GM18498 (cell line): ENCODE measurements around the gene OVOL1.
"Not testable (repeated sequence)": the region's sequence is repeated elsewhere in the genome, so short reads cannot be mapped to it uniquely, and the experiment has no call there.

Experiments
- ATAC-seq: cut with Tn5 transposase; IDR thresholded peaks from one replicate; pipeline ENCODE4 v1.9.1; 2021; ENCODE audit warnings: mild to moderate bottlenecking, moderate library complexity; ENCODE audit not compliant: unreplicated experiment

OVOL1 gene

DNA sequence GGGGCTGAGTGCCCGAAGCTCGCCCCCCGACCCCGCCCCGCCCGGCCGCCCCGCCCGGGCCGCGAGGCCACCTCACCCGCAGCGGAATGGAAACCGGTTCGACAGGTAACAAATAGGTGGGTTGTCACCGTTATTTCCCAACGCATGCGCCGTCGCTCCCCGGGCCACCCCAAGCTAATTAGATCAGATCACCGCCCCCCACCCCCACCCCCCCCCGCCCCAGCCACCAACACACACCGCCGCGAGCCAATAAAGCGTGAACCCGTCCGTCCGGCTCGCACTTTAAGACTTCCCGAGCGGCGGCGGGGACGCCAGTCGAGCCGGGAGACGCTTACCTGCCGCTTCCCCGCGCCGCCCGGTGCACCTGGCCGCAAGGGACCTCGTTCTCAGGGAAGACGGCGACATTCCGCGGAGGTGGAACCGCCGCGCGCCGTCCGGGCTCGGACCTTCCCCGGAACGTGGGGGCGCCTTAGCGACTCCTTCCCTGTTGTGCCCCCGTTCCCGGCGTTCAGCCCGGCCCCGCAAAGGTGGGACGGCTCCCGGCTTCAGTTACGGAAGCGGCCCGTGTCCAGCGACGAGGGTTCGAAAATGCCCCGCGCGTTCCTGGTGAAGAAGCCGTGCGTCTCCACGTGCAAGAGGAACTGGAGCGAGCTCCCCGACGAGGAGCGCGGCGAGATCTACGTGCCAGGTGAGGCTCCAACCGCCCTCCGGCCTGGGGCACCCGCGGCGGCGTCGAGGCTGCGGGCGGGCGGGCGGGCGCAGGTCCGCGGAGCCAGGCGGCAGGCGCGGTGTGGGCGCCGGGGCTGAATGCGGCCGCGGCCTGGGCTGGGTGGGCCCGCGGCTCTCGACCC lies at the start of gene OVOL1:
OVOL1 (plus strand) TSS at position 278 of the 851 bp plus-strand sequence; CDS start at position 589, 311 bp downstream.
- ATAC-seq, result no peak

DNA sequence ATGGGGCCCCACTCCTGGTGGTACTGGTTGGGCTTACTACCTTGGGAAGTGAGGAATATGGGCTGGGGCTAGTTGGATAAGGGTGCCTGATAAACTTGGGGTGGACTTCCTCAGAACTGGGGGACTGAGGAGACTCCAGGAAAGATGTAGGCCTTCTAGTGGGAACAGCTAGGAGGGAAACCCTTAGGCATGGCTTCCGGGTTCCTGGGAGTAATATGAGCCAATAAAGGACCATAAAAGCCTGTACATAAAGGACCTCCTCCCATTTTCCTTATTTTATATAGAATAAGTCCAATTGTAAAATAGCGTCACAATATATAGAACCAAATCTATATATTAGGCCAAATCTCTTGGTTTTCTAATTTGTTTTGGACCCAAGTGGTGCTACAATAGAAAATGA lies 47.8 kb upstream of the OVOL1 start:
- no peak for ATAC-seq

DNA sequence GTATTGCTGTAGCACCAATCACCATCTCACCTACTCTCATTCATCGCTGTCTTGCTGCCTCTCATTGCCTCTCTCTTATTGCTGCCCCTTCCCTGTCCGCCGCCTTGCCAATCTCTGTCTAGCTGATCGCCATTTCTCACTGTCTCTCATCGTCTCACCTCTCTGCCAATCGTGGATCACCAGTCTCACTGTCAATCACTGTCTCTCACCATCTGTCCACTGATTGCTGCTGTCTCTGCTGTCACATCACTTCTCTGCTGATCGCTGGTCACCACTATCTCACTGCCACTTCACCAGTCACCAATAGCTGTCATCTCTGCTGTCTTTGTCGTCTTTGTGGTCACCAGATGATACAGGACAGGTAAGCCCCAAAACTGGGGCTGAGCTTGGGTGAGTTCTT lies 45.7 kb upstream of the OVOL1 start:
- no peak for ATAC-seq

- ATAC-seq, result no peak
Observed at GRCh38 chr11:65742353-65742752, 44.5 kb upstream of the OVOL1 start.

GRCh38 chr11:65743681-65744025 lies 43.2 kb upstream of the OVOL1 start:
- ATAC-seq, result no peak

- ATAC-seq, result no peak
Observed at GRCh38 chr11:65744026-65744698, 42.7 kb upstream of the OVOL1 start.

DNA sequence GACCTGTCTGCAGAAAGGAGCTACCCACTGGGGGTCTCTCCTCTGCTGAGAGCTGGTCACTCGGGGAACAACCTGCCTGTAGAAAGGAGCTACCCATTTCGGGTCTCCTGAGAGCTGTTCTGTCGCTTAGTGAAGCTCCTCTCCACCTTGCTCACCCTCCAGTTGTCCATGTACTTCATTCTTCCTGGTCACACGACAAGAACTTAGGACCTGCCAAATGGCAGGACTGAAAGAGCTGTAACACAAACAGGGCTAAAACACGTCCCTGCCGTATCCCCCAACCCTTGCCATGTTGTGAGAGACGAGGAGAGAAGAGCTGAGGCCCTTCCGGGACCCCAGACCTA lies 42.2 kb upstream of the OVOL1 start:
- no peak for ATAC-seq

- no peak for ATAC-seq
Observed at GRCh38 chr11:65745049-65745448, 41.8 kb upstream of the OVOL1 start.

- ATAC-seq, result not testable (repeated sequence)
Observed at GRCh38 chr11:65762169-65762568, 24.7 kb upstream of the OVOL1 start.

GRCh38 chr11:65762816-65763215 lies 24.0 kb upstream of the OVOL1 start:
- ATAC-seq, result not testable (repeated sequence)

DNA sequence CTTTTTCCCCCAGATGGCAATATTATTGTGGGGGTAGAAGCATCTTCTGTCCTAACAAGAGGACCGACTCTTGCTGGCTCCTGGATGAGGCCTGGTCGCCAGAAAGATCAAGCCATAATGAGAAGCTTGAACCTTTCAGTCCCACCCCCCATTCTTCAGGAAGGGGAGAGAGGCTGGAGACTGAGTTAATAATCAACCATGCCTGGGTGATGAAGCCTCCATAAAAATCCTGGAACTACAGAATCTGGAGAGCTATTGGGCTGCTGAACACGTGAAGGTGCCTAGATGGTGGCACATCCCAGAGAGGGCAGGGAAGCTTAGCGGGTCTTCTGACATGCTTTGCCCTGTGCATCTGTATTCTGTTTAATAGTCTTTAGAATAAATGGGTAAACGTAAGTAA lies 22.4 kb upstream of the OVOL1 start:
- ATAC-seq, result no peak

- ATAC-seq, result no peak
Observed at GRCh38 chr11:65766535-65766934, 20.3 kb upstream of the OVOL1 start.

DNA sequence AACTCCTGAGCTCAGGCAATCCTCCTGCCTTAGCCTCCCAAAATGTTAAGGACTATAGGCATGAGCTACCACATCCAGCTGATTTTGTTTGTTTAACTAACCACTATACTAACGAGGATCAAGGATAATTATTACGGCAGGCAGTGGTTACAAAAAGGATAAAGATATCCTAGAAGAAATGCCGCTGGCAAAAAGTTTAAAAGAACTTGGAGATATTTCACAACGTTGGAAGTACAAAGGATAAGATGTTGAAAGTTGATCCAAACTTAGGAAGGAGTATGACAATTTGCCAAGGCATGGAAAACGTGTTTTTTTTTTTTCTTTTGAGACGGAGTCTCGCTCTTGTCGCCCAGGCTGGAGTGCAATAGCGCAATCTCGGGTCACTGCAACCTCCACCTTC lies 19.5 kb upstream of the OVOL1 start:
- ATAC-seq, result no peak

GRCh38 chr11:65767806-65768205 lies 19.1 kb upstream of the OVOL1 start:
- ATAC-seq, result not testable (repeated sequence)

- ATAC-seq, result no peak
Observed at GRCh38 chr11:65770951-65771567, 15.8 kb upstream of the OVOL1 start.

DNA sequence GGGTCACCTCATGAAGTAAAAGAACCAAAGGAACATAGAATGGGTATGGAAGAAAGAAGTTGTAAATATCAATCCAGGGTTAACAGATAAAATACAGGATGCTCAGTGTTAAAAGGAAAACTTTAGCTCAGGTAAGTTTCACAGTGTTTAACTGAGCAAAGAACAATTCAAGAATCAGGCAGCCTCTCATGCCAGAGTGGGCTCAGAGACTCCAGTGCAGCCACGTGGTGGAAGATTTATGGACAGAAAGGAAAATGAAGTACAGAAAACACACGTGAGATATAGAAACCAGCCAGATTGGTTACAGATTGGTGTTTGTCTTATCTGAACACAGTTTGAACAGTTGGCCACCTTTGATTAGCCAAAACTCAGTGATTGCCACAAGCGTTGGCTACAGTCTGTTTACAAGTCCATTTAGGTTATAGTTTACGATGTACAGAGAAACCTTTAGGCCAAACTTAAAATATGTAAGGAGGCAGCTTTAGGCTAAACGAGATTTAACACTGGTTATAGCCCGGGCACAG lies 15.2 kb upstream of the OVOL1 start:
- no peak for ATAC-seq

- no peak for ATAC-seq
Observed at GRCh38 chr11:65773784-65774411, 13.0 kb upstream of the OVOL1 start.

DNA sequence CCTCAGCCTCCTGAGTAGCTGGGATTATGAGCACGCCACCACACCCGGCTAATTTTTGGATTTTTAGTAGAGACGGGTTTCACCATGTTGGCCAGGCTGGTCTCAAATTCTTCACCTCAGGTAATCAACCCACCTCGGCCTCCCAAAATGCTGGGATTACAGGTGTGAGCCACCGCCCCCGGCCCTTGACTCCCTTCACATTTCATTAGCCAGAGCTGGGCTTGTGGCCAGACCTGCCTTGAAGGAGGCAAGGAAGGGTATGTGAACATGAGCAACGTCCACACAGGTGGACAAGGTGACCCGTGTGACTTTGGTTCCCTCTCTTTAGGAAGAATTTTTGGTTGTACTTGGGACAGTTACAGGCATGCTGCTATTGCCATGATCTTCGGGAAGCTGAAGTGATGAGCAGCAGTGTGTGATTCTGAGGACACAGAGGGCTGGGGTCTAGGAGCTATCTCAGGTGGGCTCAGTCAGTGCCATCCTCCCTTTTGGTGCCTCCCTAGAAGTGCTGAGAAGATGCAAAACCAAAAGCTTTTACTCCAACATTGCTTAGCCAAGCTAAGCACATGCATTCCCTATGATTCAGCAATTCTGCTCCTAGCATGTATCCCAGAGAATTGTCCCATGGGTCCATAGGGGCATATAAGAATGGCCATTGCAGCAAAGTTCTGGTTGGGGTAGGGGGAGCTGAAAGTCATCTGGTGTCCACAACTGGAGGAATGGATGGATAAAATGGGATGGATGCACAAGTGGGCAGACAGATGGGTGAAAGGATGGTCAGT lies 12.1 kb upstream of the OVOL1 start:
- ATAC-seq, result no peak

DNA sequence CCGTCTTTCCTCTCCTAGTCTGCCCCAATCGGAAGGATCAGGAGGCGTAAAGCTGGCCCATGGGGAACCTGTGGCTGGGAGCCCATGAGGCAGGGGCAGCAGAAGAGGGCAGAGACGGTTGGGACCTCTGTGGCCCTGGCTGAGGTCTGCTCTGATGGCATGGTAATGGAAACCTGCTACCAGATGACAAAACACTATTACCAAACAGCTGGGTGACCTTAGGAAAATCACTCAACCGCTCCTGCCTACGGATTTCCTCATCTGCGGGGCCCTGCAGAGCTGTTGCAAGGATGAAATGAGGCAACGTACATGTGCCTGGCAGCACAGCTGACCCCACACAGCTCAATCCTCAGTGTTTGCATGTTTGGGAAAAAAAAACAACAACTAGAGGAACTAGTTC lies 10.7 kb upstream of the OVOL1 start:
- no peak for ATAC-seq

- no peak for ATAC-seq
Observed at GRCh38 chr11:65776710-65777141, 10.1 kb upstream of the OVOL1 start.

GRCh38 chr11:65777241-65777640 lies 9.6 kb upstream of the OVOL1 start:
- ATAC-seq, result no peak
